ENCODE measurements around the gene VAMP1.
A peak's percentile ranks its signal among the peaks of the same experiment; 100 is the strongest.
"Not testable (repeated sequence)": the region's sequence is repeated elsewhere in the genome, so short reads cannot be mapped to it uniquely, and the experiment has no call there.

The VAMP1 gene, protein sequence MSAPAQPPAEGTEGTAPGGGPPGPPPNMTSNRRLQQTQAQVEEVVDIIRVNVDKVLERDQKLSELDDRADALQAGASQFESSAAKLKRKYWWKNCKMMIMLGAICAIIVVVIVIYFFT

DNA sequence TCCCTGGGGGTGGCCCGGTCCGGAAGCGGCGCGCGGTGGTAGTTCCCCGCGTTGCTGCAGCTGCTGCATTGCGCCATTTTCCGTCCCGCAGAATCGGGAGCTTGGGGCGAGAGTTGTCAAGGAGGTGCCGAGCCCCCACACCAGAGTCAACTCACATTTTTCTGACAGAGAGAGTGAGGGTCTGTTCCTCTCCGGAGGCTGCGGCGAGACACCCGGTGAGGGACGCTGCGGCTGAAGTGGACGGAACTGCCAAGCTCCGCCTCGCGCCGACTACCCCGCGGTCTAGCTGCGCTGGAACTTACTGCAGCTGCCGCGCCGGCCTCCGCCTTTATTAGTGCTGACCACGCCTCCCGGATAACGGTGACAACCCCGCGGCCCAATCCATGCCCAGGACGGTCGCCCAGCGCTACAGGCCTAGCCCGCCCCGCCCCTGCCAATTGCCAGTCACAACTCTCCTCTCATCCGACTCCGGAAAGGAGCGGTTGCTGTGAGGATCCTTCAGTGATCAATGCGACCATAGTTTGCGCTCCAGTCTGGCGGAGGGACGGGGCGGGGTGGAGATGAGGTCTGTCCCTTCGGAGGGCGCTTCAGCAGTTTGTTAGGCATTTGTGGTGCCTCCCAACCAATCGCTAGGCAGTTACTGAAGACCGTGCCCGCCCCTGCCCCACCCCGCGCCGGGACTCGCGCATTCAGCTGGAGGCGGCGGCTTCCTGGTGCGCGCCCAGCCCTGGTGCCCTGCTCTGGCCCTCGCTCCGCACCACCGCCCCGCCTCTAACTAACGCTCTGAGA is at the start of gene VAMP1:
TSS of gene VAMP1 (minus strand) at position 303 of the 789 bp plus-strand sequence. CDS start at position 157, 146 bp downstream.
- TF ChIP-seq ZNF274 (IDR thresholded peaks at IDR 0.05; ENCODE audit: low read depth, low read length): no peak
- peak within 1 kb of the TSS; percentile 70 for H3K4me3 ChIP-seq (ENCODE audit: low read length)

DNA sequence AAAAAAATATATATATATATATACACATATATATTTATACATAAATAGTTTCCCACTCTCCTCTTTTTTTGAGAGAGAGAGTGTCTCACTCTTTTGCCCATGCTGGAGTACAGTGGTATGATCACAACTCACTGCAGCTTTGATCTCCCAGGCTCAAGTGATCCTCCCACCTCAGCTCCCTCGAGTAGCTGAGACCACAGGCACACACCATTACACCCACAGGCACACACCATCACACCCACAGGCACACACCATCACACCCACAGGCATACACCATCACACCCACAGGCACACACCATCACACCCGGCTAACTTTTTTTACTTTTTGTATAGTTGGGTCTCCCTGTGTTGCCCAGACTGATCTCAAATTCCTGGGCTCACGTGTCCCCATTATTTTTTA is 49.7 kb upstream of the VAMP1 start:
- TF ChIP-seq ZNF274 (IDR thresholded peaks at IDR 0.05; ENCODE audit: low read depth, low read length): no peak
- no peak overlapping the region for H3K4me3 ChIP-seq (ENCODE audit: low read length)

DNA sequence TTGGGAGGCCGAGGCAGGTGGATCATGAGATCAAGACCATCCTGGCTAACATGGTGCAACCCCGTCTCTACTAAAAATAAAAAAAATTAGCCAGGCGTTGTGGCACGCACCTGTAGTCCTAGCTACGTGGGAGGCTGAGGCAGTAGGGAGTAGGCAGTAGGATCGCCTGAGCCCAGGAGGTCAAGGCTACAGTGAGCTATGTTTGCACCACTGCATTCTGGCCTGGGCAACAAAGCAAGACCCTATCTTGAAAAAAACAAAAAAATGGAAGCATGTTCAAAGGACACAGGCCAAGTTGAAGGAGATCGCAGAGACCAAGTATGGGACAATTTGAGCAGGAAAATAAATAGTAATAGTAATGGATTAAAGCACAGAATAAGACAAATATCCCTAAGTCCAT is 37.6 kb upstream of the VAMP1 start:
- no peak overlapping the region for H3K4me3 ChIP-seq (ENCODE audit: low read length)
- no peak for TF ChIP-seq ZNF274 (IDR thresholded peaks at IDR 0.05; ENCODE audit: low read depth, low read length)

DNA sequence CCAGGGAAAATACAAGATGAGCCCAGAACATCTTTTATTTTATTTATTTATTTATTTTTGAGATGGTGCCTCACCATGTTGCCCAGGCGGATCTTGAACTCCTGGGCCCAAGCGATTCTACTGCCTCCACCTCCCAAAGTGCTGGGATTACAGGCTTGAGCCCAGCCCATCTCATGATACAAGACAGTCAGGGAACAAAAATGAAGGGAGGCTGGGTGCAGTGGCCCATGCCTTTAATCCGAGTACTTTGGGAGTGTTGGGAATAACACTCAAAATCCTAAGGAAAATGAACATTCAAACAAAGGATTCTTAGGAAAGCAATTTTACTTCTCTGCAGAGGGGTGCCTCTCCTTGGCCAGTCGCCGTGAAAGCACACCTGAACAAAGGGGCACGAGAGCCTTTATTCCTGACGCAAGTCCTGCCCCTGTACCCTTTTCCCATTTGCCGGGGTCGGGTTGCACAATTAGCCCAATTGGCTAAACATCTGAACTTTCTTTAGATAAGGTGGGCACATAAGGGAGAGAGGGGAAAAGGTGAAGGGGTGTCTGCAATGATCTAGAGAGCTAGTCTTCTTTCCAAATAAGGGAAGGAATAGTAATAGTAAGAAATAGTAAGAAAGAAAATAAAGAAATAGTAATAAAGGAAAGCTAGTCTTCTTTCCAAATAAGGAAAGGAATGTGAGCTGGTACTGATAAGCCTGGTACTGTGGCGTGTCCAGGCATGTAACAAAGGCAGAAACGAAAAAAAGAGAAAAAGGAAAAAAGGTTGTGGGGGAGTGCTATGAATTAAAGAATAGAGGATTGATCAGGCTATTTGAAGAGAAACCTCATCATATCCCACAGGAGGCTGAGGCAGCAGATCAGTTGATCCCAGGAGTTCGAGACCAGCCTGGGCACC is 36.9 kb upstream of the VAMP1 start:
- H3K4me3 ChIP-seq (ENCODE audit: low read length): no peak overlapping the region
- TF ChIP-seq ZNF274 (IDR thresholded peaks at IDR 0.05; ENCODE audit: low read depth, low read length): no peak

DNA sequence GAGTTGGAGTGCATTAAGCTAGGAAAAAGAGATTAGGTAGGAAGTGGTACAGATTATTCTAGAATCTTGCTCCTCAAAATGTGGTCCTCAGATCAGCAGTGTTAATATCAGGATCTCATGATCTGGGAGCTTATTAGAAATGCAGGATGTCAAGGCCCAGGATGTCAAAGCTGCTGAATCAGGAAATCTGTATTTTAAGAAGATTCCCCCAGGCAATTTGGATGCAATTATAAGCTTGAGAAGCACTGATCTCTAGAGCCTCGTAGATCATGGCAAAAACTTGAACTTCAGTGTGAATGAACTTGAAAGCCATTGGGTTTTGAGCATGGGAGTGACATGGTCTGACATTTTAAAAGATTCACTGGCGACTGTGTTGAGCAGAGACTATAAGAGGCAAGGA is 30.0 kb upstream of the VAMP1 start:
- no peak overlapping the region for H3K4me3 ChIP-seq (ENCODE audit: low read length)
- TF ChIP-seq ZNF274 (IDR thresholded peaks at IDR 0.05; ENCODE audit: low read depth, low read length): no peak

DNA sequence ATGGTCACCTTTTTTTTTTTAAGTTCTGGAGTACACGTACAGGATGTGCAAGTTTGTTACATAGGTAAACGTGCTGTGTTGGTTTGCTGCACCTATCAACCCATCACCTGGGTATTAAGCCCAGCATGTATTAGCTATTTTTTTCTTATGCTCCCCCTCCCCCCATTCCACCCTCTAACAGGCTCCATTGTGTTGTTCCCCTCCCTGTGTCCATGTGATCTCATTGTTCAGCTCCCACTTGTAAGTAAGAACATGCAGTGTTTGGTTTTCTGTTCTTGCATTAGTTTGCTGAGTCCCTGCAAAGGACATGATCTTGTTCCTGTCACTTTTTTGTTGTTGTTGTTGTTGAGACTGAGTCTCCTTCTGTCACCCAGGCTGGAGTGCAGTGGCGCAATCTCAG is 26.8 kb upstream of the VAMP1 start:
- not testable (repeated sequence) for H3K4me3 ChIP-seq (ENCODE audit: low read length)

DNA sequence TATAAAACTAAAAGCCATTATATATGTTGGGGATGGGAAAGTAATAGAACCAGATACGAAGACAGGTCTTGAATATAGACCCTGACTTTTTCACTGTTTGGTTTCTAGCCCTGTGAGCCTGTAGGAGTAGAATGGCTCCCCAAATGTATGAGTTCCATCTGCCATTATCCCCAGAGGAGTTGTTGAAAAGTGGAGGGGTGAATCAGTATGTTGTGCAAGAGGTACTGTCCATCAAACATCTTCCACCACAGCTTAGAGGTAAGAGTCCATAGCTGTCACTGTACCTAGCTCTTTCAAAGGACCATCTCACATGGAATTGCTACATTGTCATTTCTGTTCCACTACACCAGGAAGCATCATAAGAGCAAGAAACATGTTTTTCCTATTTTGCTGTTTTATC is 24.5 kb upstream of the VAMP1 start:
- no peak for TF ChIP-seq ZNF274 (IDR thresholded peaks at IDR 0.05; ENCODE audit: low read depth, low read length)
- H3K4me3 ChIP-seq (ENCODE audit: low read length): peak overlapping the region; percentile 96

DNA sequence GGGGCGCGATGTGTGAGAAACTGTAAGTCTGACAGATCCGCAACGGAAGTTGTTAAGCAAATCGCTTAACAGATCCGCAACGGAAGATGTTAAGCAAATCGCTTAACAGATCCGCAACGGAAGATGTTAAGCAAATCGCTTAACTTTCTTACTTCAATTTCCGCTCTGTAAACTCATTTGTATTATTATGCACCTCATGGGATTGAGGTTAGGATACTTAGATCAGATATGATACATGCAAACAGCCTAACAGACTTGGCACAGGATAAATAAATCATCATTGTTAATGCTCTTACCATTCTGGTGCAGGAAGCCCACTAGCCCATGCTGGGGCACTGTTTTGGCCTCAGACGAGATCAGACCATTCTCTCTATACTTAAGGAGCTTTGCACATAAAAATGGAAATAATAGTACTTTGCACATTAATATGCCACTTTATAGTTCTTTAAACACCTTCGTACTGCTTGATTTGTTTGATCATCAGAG is 23.8 kb upstream of the VAMP1 start:
- TF ChIP-seq ZNF274 (IDR thresholded peaks at IDR 0.05; ENCODE audit: low read depth, low read length): no peak
- peak overlapping the region; percentile 96 for H3K4me3 ChIP-seq (ENCODE audit: low read length)

DNA sequence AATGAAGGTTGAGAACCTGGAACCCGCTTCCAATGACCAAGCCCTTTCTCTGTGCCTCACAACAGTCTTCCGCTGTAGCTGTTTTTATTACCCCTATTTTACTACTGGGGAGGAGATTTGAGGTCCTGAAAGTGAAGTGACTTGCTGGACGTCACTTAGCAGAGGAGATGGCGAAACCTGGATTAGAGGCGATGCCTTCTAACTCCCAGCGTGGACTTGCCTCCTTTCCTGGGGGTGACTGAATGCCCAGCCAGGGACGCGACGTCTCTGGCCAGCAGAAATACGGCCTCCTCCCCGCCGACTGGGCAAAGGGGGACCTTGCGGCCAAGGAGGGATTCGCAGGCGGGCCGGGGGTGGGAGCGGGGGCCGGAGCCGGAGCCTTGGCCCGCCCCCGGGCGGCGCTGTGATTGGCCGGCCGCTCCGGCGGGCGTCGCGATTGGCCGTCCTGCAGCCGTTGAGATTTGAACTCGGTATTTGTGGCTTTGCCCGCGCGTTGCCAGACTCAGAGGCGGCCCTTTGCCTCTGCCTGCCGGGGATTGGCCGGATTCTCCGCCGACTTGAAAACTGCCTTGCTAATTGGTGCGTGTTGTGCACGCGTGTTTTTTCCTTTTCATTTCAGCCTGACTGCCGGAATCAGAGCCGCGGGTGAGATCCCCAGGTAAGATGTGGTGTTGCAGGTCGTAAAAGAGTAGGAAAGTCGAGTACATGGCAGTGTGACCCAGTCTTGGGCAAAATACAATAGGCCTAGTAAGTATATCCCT is 23.2 kb upstream of the VAMP1 start, which contains the start of gene NCAPD2:
TSS of gene NCAPD2 (plus strand) at position 606 of the 761 bp plus-strand sequence. CDS start 997 bp downstream, outside the sequence.
- H3K4me3 ChIP-seq (ENCODE audit: low read length): peak within 1 kb of the TSS; percentile 96
- TF ChIP-seq ZNF274 (IDR thresholded peaks at IDR 0.05; ENCODE audit: low read depth, low read length): no peak

DNA sequence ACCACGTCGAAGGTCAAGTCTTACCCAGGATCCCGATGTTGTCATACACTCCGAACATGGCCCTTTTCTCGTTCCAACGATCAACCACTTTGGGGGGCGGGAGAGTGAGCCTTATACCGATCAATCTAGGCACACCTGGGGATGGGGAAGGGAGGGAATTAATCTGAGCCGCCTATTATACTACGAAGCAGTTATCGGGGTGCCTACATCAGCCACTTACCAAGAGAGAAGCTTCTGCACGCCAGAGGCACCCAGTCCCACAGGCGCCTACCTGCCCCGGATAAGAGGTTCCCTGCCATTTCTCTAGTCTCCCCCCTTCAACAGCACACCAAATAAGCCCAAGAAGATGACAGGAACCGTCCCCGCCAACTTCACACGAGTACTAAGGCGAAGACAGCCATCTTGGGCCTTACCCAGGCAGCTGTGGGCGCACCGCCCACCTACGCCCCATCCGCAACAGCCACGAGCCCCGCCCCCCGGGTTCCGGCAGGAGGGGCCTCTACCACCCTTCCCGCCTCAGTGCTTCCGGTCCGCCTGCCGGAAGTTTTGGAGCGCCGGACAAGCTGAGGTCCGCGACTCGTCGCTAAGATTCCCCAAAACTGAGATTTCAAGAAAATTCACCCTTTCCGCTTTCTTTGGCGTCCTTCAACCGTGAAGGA is 22.5 kb upstream of the VAMP1 start, which contains the start of gene MRPL51:
TSS of gene MRPL51 (minus strand) at position 425 of the 659 bp plus-strand sequence. CDS start at position 299, 126 bp downstream.
- TF ChIP-seq ZNF274 (IDR thresholded peaks at IDR 0.05; ENCODE audit: low read depth, low read length): no peak
- peak within 1 kb of the TSS; percentile 96 for H3K4me3 ChIP-seq (ENCODE audit: low read length)

DNA sequence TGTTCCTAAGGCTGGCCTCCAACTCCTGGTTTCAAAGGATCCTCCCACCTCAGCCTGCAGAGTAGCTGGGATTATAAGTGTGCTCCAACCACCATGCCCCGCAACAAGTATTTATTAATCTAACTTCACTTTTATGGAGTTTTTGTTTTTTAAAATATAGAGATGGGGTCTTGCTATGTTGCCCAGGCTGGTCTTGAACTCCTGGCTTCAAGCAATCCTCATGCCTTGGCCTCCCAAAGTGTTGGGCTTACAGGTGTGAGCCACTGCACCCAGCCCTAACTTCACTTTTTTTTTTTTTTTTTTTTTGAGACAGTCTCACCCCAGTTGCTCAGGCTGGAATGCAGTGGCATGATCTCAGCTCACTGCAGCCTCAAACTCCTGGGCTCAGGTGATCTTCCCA is 20.2 kb upstream of the VAMP1 start:
- not testable (repeated sequence) for H3K4me3 ChIP-seq (ENCODE audit: low read length)

DNA sequence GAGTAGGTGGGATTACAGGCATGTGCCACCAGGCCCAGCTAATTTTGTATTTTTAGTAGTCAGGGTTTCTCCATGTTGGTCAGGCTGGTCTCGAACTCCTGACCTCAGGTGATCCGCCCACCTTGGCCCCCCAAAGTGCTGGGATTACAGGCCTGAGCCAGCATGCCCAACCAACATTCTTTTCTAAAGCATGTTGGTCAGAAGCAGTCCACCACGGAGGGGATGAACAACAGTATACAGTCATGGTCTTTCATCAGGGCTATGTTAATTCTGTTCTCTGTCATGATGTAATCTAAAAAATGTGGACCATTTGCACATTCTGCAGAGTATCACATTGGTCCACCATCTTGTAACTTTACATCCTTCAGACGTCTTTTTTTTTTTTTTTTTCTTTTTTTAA is 19.0 kb upstream of the VAMP1 start:
- H3K4me3 ChIP-seq (ENCODE audit: low read length): no peak overlapping the region
- no peak for TF ChIP-seq ZNF274 (IDR thresholded peaks at IDR 0.05; ENCODE audit: low read depth, low read length)

DNA sequence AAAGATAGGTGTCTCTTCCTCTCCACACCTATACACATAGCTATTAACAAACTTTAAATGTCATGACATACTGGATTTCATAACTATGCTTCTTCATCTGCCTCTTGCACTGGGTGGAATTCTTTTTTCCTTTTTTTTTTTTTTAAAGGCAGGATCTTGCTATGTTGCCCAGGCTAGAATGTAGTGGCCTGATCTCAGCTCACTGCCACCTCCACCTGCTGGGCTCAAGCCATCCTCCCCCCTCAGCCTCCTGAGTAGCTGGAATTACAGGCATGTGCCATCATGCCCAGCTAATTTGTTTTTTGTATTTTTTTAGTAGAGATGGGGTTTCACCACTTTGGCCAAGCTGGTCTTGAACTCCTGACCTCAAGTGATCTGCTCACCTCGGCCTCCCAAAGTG is 17.8 kb upstream of the VAMP1 start:
- TF ChIP-seq ZNF274 (IDR thresholded peaks at IDR 0.05; ENCODE audit: low read depth, low read length): no peak

More for the DNA sequence above, 17.8 kb upstream of the VAMP1 start:
- no peak overlapping the region for H3K4me3 ChIP-seq (ENCODE audit: low read length)
